ENCODE results near the gene TIPIN.

- TF ChIP-seq, protein P1, sequence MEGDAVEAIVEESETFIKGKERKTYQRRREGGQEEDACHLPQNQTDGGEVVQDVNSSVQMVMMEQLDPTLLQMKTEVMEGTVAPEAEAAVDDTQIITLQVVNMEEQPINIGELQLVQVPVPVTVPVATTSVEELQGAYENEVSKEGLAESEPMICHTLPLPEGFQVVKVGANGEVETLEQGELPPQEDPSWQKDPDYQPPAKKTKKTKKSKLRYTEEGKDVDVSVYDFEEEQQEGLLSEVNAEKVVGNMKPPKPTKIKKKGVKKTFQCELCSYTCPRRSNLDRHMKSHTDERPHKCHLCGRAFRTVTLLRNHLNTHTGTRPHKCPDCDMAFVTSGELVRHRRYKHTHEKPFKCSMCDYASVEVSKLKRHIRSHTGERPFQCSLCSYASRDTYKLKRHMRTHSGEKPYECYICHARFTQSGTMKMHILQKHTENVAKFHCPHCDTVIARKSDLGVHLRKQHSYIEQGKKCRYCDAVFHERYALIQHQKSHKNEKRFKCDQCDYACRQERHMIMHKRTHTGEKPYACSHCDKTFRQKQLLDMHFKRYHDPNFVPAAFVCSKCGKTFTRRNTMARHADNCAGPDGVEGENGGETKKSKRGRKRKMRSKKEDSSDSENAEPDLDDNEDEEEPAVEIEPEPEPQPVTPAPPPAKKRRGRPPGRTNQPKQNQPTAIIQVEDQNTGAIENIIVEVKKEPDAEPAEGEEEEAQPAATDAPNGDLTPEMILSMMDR (IDR thresholded peaks at IDR 0.05) = no peak
- TF ChIP-seq REST (IDR thresholded peaks at IDR 0.05; ENCODE audit: insufficient read depth in 1 of 2, low read depth in 2 of 2, low read length in 1 of 2) (no peak), TCF7L2 (IDR thresholded peaks at IDR 0.05; ENCODE audit: low read depth, low read length) (no peak)
Measured at GRCh38 chr15:66405615-66406014, 49.1 kb upstream of the TIPIN start.
